ENCODE data around the gene ARHGAP20.

ARHGAP20 gene

GRCh38 chr11:110606415-110606814 is 105.8 kb downstream of the ARHGAP20 start:
- DNase-seq (ENCODE audit: low read depth in 2 of 2): no peak

DNA sequence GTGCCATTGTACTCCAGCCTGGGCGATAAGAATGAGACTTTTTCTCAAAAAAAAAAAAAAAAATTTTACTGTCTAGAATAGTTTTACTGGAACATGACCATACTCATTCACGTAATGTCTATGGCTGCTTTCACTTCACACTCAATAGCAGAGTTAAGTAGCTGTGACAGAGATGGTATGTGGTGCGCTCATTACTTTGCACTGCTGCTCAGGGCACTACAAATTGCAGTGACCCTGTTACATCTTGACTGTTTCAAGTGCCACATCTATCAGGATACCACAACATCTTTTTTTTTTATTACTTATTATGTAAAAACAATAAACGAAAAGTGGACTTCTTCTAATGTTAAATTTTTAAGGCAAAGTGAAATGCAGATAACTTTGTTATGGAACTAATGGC is 110.3 kb downstream of the ARHGAP20 start:
- no peak for DNase-seq (ENCODE audit: low read depth in 2 of 2)

GRCh38 chr11:110600322-110600721 is 111.9 kb downstream of the ARHGAP20 start:
- DNase-seq (ENCODE audit: low read depth in 2 of 2): no peak

- DNase-seq (ENCODE audit: low read depth in 2 of 2): no peak
Measured at GRCh38 chr11:110599207-110599606, 113.0 kb downstream of the ARHGAP20 start.

DNA sequence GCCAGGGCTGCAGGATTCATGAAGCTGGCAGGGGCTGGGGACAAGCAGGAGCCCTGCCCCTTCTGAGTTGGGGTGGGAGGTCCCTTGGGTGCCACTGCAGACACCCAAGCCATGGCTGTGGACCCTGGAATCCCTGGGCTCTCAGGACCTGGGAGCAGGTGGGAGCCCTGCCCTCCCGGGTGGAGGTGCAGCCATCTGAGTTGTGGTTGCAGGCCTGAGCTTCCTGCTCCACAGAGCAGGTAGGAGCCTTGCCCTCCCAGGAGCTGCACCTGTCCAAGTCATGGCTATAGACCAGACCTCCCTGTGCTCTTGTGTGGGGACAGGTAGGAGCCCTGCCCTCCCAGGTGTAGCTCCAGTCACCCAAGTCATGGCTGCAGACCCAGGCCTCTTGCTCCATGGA is 113.5 kb downstream of the ARHGAP20 start:
- no peak for DNase-seq (ENCODE audit: low read depth in 2 of 2)

- DNase-seq (ENCODE audit: low read depth in 2 of 2): no peak
Measured at GRCh38 chr11:110587972-110588371, 124.3 kb downstream of the ARHGAP20 start.

GRCh38 chr11:110587129-110587528 is 125.1 kb downstream of the ARHGAP20 start:
- DNase-seq (ENCODE audit: low read depth in 2 of 2): no peak

GRCh38 chr11:110584150-110584549 is 128.1 kb downstream of the ARHGAP20 start:
- no peak for DNase-seq (ENCODE audit: low read depth in 2 of 2)

GRCh38 chr11:110582728-110583432 is 129.4 kb downstream of the ARHGAP20 start:
- no peak for DNase-seq (ENCODE audit: low read depth in 2 of 2)

GRCh38 chr11:110580571-110580970 is 131.7 kb downstream of the ARHGAP20 start:
- DNase-seq (ENCODE audit: low read depth in 2 of 2): no peak

DNA sequence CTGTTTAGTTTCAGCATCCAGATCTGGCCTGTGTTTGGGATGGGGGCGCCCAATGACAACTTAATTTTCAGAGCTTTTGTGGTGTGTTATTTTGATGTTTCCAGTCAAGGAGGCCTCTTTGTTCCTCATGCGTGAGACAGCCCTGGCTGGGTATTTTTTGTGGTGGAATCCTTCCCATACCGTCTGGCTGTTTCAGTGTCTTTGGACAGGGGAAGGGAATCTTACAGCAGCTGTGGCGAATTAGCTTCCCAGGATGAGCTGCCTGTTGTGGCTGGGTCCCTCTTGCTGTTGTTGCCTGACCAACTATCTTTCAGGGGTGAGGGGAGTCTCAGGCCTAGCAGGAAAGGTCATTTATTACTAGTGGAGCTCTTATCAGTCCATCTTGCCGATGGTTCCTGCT is 138.8 kb downstream of the ARHGAP20 start:
- DNase-seq (ENCODE audit: low read depth in 2 of 2): no peak

DNA sequence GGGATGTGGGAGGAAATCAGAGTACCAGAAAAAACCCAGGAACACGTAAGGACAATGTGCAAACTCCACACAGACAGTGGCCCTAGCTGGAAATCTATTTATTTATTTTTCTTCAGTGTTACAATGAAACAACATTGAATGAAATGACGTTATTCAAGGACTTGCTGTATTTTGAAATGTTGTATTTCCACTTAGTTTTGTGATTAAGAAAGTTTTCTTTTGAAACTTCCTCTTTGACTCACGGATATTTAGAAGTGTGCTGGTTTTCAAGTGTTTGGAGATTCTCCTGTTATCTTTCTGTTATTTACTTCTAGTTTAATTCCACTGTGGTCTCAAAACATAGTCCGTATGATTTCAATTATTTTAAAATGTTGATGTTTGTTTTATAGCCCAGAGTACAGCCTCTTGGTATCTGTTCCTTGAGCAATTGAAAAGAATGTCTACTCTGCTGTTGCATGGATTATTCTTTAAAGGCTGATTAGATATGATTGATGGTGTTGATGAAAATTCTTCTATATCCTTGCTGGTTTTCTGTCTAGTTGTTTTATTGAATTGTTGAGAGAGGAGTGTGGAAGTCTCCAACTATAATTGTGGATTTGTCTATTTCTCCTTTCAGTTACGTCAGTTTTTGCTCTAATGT is 141.0 kb downstream of the ARHGAP20 start:
- DNase-seq (ENCODE audit: low read depth in 2 of 2): no peak

- DNase-seq (ENCODE audit: low read depth in 2 of 2): no peak
Measured at GRCh38 chr11:110566577-110566976, 145.7 kb downstream of the ARHGAP20 start.

DNA sequence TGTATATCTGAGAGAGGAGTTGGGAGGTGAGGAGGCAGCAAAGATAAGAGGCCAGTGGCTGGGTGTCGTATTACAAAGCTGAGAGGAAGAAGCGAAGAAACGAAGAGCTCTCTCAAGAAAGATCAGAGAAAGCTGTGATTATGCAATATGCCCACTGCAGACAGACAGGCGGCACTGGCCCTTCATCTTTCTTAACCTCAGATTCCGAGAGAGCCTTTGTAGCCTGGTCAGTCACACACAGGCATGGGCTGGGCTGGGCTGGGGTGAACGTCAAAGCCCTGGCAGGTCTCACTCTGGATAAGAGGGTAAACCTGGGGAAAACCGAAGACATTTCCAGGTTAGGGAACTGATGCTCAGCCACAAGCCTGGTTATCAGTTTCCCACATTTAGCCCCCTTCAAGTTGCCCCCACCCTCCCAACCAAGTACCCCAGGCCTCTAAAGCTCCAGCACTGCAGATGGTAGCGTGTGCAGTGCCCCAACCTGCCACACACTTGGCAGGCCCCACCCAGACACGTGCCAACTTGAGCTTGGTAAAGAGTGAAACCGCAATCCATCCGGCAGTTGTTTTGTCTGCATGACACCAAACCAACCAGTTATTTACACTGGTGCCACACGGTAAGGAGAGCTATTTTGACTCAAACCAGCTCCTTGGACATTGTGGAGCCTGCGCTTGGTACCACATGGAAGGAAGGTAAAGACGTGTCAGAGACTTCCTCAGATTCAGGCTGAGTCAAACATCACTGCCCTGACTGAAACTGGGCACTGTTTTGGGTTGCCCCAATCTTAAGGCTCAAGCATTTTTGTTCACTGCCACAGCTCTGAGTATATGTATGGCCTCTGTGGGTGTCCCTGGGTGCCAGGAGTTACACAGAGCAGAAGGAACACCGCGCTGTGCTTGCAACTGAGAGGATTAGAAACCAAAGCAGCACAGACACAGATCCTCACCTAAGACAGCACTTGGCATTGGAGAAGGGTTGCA is 146.6 kb downstream of the ARHGAP20 start:
- DNase-seq (ENCODE audit: low read depth in 2 of 2): no peak

DNA sequence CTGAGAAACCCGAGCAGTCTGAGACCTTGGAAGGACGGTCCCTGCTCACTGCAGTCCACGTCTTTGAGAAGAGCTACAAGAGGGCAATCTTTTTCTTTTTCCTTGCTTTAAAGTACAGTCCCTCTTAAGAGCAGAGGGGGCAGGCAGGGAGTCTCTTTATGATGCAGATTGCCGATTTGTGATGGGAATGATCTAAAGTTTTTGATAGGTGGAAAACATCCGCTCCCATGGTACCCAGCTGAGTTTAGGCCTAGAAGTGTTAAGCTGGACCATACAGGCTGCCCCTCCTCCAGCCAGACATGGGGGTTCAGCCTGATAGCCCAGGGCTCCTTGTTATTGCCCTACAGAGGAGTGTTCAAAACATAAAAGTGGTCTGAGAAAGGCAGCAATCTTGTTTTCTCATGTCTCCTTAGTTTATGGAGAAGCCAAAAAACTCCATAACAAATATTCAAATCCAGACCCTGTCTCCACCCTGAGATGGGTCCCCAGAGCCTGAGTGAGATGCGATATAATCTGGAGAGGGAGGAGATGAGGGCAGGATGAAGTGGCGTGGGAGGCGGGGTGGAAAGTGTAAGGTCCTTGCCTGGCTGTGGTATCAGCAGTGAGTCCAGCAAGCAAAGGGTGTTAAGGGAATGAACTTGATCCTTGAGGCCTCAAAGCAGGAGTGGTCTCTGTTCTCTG is 147.4 kb downstream of the ARHGAP20 start:
- no peak for DNase-seq (ENCODE audit: low read depth in 2 of 2)

DNA sequence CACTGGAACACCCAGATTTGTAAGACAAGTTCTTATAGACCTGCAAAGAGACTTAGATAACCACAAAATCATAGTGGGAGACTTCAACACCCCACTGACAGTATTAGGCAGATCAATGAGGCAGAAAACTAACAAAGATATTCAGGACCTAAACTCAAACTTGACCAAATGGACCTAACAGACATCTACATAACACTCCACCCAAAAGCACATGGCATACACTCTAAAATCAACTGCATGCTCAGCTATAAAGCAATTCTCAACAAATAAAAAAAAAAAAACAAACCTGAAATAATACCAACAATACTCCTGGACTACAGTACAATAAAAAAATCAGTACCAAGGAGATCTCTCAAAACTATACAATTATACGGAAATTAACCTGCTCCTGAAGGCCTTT is 167.5 kb downstream of the ARHGAP20 start:
- DNase-seq (ENCODE audit: low read depth in 2 of 2): no peak

DNA sequence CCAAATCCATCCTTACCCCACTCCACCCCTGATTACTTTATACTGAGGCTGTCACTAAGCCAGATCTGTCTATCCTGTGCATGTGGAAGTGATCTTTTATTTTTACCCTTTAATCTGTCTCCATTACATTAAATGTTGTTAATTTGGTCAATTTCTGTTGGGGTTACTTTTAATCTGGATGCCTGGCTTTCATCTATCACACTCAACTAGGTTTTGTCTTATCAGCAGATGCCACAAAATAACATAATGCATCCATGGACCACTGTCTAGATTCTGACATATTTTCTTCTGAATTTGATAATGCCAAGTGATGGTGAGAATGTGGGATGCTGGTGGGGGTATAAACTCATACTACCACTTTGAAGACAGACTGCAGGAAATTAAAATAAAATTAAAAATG is 174.1 kb downstream of the ARHGAP20 start:
- DNase-seq (ENCODE audit: low read depth in 2 of 2): no peak

DNA sequence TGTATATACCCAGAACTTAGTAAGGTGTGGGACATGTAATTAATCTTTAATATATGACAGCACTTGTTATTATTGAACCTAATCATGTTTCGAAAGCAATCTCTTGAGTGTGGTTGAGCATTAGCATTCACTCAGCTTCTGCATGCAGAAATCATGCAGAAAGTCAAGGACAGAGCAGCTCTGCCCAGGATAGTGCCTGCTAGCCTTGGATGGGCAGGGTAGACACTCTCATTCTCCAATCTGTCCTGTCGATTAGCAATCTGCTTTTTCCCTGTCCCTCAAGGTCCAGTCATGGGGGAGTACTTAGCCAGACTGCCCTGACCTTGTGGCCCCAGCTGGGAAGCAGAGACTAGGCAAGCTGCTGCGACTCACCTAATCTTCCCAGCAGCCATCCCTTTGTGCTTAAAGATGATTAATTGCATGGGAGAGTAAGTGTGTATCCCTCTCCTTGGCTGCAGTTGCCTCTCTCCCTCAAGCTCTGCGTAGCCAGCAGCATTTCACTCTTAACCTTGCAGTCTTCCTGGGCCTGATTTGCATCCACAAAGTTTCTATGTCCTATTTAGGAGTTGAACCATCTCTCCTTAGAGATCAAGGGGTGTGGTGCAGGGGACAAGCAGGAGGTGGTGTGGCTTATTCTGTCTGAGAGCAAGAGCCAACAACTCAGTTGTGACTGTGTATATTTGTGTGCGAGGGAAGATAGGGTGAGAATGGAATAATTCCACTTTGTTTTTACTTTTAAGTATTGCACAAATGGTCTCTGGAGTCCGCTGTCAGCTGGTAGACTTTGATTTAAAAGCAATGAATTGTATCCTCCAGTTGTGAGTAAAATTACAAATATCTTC is 181.1 kb downstream of the ARHGAP20 start:
- DNase-seq (ENCODE audit: low read depth in 2 of 2): no peak

DNA sequence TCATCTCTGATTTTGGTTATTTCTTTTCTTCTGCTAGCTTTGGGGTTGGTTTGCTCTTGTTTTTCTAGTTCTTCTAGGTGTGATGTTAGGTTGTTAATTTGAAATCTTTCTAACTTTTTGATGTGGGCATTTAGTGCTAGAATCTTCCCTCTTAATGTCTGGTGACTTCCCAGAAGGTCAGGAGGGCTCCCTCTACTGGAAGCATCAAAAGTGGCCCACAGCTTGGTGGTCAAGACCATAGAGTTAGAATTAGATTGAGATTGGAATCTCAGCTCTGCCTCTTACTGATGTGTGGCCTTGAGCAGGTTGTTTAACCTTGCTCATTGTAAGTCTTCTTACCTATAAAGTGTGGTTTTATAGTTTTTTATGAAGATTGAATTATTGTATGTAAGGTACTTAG is 183.2 kb downstream of the ARHGAP20 start:
- DNase-seq (ENCODE audit: low read depth in 2 of 2): no peak

GRCh38 chr11:110527146-110527545 is 185.1 kb downstream of the ARHGAP20 start:
- DNase-seq (ENCODE audit: low read depth in 2 of 2): no peak
